ENCODE data around the gene HK1. TPM values are rescaled to one million over a fixed set of nuclear protein-coding genes. Genes with fewer than 3 reads are reported as not detected.
A peak's percentile ranks its signal among the peaks of the same experiment; 100 is the strongest.

HK1 gene
- total and polyA plus RNA-seq, 2 donors (not counting 1 experiment from before 2014, with no cell fraction given) = 24.7 to 40.8 TPM

DNA sequence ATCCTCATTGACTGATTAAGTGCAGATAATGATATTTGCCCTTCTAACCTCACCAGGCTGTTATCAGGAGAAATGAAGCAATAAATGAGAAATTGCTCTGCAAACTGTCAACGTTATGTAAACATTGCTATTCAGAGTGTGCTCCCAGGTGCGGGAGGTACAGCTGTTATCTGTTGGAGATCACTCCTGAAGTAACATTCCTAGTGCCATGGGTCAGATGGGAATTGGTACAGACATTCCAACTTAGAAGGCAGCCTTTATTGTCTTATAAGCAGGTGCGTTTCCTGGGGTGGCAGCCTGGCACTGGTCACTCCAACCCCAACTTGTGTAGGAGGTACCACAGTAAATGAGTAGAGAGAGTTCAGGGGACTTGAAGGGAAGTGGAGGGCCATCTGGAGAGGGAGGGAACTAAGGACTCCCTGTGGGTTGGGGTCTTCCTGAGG is 36.8 kb downstream of the HK1 start:
- ATAC-seq (ENCODE audit: low read depth) (no peak), DNase-seq (no peak)
- no peak overlapping the region for H3K27ac Mint-ChIP-seq
- no peak overlapping the region for H3K4me3 ChIP-seq (ENCODE audit: control extremely low read depth in 1 of 5, extremely low read depth in 1 of 5, insufficient read depth in 1 of 5, low read depth in 2 of 5, low read length in 4 of 5)
- ChIA-PET POLR2A (no interaction called here), CTCF (interaction anchor here (1.5 kb wide), 1 partner anchor 76 kb away, joined by 5 read pairs; no protein-coding TSS in a partner anchor)
- peaks cover 15 to 20% of the 10 kb centered on the region in 2 donors for H3K4me1 ChIP-seq (ENCODE audit: control insufficient read depth in 2 of 2, insufficient read depth in 2 of 2, low read length in 2 of 2)
- TF ChIP-seq, protein P1, sequence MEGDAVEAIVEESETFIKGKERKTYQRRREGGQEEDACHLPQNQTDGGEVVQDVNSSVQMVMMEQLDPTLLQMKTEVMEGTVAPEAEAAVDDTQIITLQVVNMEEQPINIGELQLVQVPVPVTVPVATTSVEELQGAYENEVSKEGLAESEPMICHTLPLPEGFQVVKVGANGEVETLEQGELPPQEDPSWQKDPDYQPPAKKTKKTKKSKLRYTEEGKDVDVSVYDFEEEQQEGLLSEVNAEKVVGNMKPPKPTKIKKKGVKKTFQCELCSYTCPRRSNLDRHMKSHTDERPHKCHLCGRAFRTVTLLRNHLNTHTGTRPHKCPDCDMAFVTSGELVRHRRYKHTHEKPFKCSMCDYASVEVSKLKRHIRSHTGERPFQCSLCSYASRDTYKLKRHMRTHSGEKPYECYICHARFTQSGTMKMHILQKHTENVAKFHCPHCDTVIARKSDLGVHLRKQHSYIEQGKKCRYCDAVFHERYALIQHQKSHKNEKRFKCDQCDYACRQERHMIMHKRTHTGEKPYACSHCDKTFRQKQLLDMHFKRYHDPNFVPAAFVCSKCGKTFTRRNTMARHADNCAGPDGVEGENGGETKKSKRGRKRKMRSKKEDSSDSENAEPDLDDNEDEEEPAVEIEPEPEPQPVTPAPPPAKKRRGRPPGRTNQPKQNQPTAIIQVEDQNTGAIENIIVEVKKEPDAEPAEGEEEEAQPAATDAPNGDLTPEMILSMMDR (IDR thresholded peaks at IDR 0.05) = no peak
- TF ChIP-seq EZH2 (IDR thresholded peaks at IDR 0.05; ENCODE audit: borderline replicate concordance, insufficient read depth, low read depth, low read length, poor library complexity, severe bottlenecking) = no peak
- H2AFZ ChIP-seq (ENCODE audit: insufficient read depth, low read depth, low read length, poor library complexity, severe bottlenecking) = no peak overlapping the region
- no peaks in the 10 kb centered on the region for H3K36me3 ChIP-seq (replicated peaks in 1 of 2; ENCODE audit: control extremely low read depth in 1 of 2, control insufficient read depth in 1 of 2, extremely low read depth in 1 of 2, insufficient read depth in 2 of 2, low read length in 1 of 2)
- WGBS (ENCODE audit: insufficient coverage) = 100% methylated on average over 3 of the region's 3 CpGs
- H3K9me3 Mint-ChIP-seq (ENCODE audit: insufficient read depth) = no peaks in the 10 kb centered on the region
- H3K9ac ChIP-seq (ENCODE audit: low read length) = no peak overlapping the region
- peaks cover 19% of the 10 kb centered on the region for H3K4me1 Mint-ChIP-seq
- peaks cover 7% of the 10 kb centered on the region for H4K20me1 ChIP-seq (ENCODE audit: control insufficient read depth, insufficient read depth, low read length, poor library complexity, severe bottlenecking)
- H3K27ac ChIP-seq (ENCODE audit: low read length in 2 of 2) = no peak overlapping the region
- no peak overlapping the region for H3K4me2 ChIP-seq (replicated peaks; ENCODE audit: low read depth, low read length, poor library complexity, severe bottlenecking)
- no peaks in the 10 kb centered on the region for H3K9me3 ChIP-seq (ENCODE audit: control extremely low read depth in 1 of 3, control insufficient read depth in 2 of 3, insufficient read depth in 1 of 3, low read length in 2 of 3)
- intact Hi-C loops (cut with micrococcal nuclease) = loop anchor here (5.0 kb wide), 2 partner anchors 77 to 358 kb away; partner anchors contain the start of gene DDX21
- H3K4me3 Mint-ChIP-seq = no peak overlapping the region
- H3K79me2 ChIP-seq (ENCODE audit: control insufficient read depth, insufficient read depth, low read length) = peaks cover 14% of the 10 kb centered on the region
- H3K27me3 ChIP-seq (replicated peaks in 1 of 4; ENCODE audit: control extremely low read depth in 1 of 4, control insufficient read depth in 3 of 4, insufficient read depth in 4 of 4, low read length in 3 of 4) = no peaks in the 10 kb centered on the region
- no peaks in the 10 kb centered on the region for H3K27me3 Mint-ChIP-seq

DNA sequence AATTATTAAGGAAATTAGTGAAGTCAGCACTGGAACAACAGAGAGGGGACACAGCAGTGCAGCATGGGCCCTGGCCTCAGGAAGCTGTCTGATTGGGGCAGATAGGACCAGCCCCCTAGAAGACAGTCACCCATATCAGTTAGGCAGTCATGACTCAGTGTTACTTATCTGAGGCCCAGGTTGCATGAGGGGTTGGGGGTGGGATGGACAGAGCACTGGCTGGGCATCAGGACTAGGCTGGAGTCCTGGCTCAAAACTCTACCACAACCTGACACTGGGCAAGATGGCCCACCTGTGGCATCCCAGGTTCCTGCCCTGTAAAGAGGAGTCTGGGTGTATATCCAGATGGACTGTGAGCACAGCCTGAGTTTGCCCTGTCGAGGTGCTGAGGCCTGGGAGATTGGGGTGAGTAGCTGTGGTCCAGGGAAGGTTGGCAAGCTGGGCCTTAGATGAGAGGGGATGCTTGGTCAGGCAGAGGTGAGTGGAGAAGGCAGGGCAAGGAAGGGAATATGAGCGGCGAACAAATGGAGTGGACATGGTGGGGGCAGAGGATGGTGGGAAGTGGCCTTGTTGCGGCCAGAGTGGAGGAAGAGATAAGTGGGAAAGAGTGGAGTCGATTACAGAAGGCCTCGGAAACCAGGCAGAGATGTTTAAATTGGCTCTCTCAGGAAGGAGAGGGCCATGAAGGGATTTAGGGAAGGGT is 37.5 kb downstream of the HK1 start:
- no peak for ATAC-seq (ENCODE audit: low read depth)
- TF ChIP-seq, protein P1 (IDR thresholded peaks at IDR 0.05) = no peak
- no peak for TF ChIP-seq EZH2 (IDR thresholded peaks at IDR 0.05; ENCODE audit: borderline replicate concordance, insufficient read depth, low read depth, low read length, poor library complexity, severe bottlenecking)
- Histone ChIP-seq H3K4me3 (ENCODE audit: control extremely low read depth in 1 of 5, extremely low read depth in 1 of 5, insufficient read depth in 1 of 5, low read depth in 2 of 5, low read length in 4 of 5) (no peak overlapping the region), H4K20me1 (ENCODE audit: control insufficient read depth, insufficient read depth, low read length, poor library complexity, severe bottlenecking) (peaks cover 13% of the 10 kb centered on the region), H3K4me1 (ENCODE audit: control insufficient read depth in 2 of 2, insufficient read depth in 2 of 2, low read length in 2 of 2) (peaks cover 22 to 26% of the 10 kb centered on the region in 2 donors), H3K9me3 (ENCODE audit: control extremely low read depth in 1 of 3, control insufficient read depth in 2 of 3, insufficient read depth in 1 of 3, low read length in 2 of 3) (no peaks in the 10 kb centered on the region), H3K4me2 (replicated peaks; ENCODE audit: low read depth, low read length, poor library complexity, severe bottlenecking) (no peak overlapping the region), H3K27me3 (replicated peaks in 1 of 4; ENCODE audit: control extremely low read depth in 1 of 4, control insufficient read depth in 3 of 4, insufficient read depth in 4 of 4, low read length in 3 of 4) (no peaks in the 10 kb centered on the region), H3K9ac (ENCODE audit: low read length) (no peak overlapping the region), H3K79me2 (ENCODE audit: control insufficient read depth, insufficient read depth, low read length) (peaks cover 20% of the 10 kb centered on the region), H2AFZ (ENCODE audit: insufficient read depth, low read depth, low read length, poor library complexity, severe bottlenecking) (no peak overlapping the region), H3K27ac (ENCODE audit: low read length in 2 of 2) (no peak overlapping the region), H3K36me3 (replicated peaks in 1 of 2; ENCODE audit: control extremely low read depth in 1 of 2, control insufficient read depth in 1 of 2, extremely low read depth in 1 of 2, insufficient read depth in 2 of 2, low read length in 1 of 2) (no peaks in the 10 kb centered on the region)
- CTCF ChIA-PET = interaction anchor here (1.5 to 2.1 kb wide), 2 partner anchors 12 to 75 kb away, joined by 5 to 8 read pairs; no protein-coding TSS in a partner anchor
- no peaks in the 10 kb centered on the region for H3K9me3 Mint-ChIP-seq (ENCODE audit: insufficient read depth)
- POLR2A ChIA-PET = no interaction called here
- H3K27me3 Mint-ChIP-seq = no peaks in the 10 kb centered on the region
- no peak for DNase-seq
- intact Hi-C loops (cut with micrococcal nuclease) = loop anchor here (5.0 kb wide), 2 partner anchors 77 to 358 kb away; partner anchors contain the start of gene DDX21
- H3K4me1 Mint-ChIP-seq = peaks cover 24% of the 10 kb centered on the region
- 98% methylated on average over 6 of the region's 6 CpGs for WGBS (ENCODE audit: insufficient coverage)
- H3K4me3 Mint-ChIP-seq = peak overlapping the region; percentile 23
- H3K27ac Mint-ChIP-seq = peak overlapping the region; percentile 32
